Measurements from ENCODE around the gene CTIF.

CTIF gene

GRCh38 chr18:48827291-48828193 is 288.7 kb downstream of the CTIF start:
- in situ Hi-C loops (cut with MboI; ENCODE audit: low sequenced_read_pairs), result no loop called here

- in situ Hi-C loops (cut with MboI; ENCODE audit: low sequenced_read_pairs), result no loop called here
Observed at GRCh38 chr18:48828194-48828545, 289.3 kb downstream of the CTIF start.

GRCh38 chr18:48828691-48829442 is 290.0 kb downstream of the CTIF start:
- in situ Hi-C loops (cut with MboI; ENCODE audit: low sequenced_read_pairs), result no loop called here

GRCh38 chr18:48829443-48830149 is 290.8 kb downstream of the CTIF start:
- in situ Hi-C loops (cut with MboI; ENCODE audit: low sequenced_read_pairs), result no loop called here

- in situ Hi-C loops (cut with MboI; ENCODE audit: low sequenced_read_pairs), result no loop called here
Observed at GRCh38 chr18:48831113-48831759, 292.4 kb downstream of the CTIF start.

- in situ Hi-C loops (cut with MboI; ENCODE audit: low sequenced_read_pairs), result no loop called here
Observed at GRCh38 chr18:48831802-48832201, 293.0 kb downstream of the CTIF start.

GRCh38 chr18:48832938-48833700 is 294.3 kb downstream of the CTIF start:
- in situ Hi-C loops (cut with MboI; ENCODE audit: low sequenced_read_pairs), result no loop called here

GRCh38 chr18:48833701-48834412 is 295.0 kb downstream of the CTIF start:
- in situ Hi-C loops (cut with MboI; ENCODE audit: low sequenced_read_pairs), result no loop called here

- in situ Hi-C loops (cut with MboI; ENCODE audit: low sequenced_read_pairs), result no loop called here
Observed at GRCh38 chr18:48834413-48835031, 295.7 kb downstream of the CTIF start.

GRCh38 chr18:48835119-48835518 is 296.3 kb downstream of the CTIF start:
- in situ Hi-C loops (cut with MboI; ENCODE audit: low sequenced_read_pairs), result no loop called here

GRCh38 chr18:48835745-48836170 is 296.9 kb downstream of the CTIF start:
- in situ Hi-C loops (cut with MboI; ENCODE audit: low sequenced_read_pairs), result no loop called here

GRCh38 chr18:48836231-48836805 is 297.5 kb downstream of the CTIF start:
- in situ Hi-C loops (cut with MboI; ENCODE audit: low sequenced_read_pairs), result no loop called here

GRCh38 chr18:48836806-48837615 is 298.2 kb downstream of the CTIF start:
- in situ Hi-C loops (cut with MboI; ENCODE audit: low sequenced_read_pairs), result no loop called here

GRCh38 chr18:48837676-48838075 is 298.8 kb downstream of the CTIF start:
- in situ Hi-C loops (cut with MboI; ENCODE audit: low sequenced_read_pairs), result no loop called here

GRCh38 chr18:48838166-48838775 is 299.4 kb downstream of the CTIF start:
- in situ Hi-C loops (cut with MboI; ENCODE audit: low sequenced_read_pairs), result no loop called here

GRCh38 chr18:48838921-48839818 is 300.3 kb downstream of the CTIF start:
- in situ Hi-C loops (cut with MboI; ENCODE audit: low sequenced_read_pairs), result no loop called here
